ENCODE data around the gene PLXDC2. TPM values are rescaled to one million over a fixed set of nuclear protein-coding genes. Genes with fewer than 3 reads are reported as not detected.

Gene PLXDC2
- total and polyA plus RNA-seq, 2 experiments from 2014 or later = 13.5 to 19.4 TPM

DNA sequence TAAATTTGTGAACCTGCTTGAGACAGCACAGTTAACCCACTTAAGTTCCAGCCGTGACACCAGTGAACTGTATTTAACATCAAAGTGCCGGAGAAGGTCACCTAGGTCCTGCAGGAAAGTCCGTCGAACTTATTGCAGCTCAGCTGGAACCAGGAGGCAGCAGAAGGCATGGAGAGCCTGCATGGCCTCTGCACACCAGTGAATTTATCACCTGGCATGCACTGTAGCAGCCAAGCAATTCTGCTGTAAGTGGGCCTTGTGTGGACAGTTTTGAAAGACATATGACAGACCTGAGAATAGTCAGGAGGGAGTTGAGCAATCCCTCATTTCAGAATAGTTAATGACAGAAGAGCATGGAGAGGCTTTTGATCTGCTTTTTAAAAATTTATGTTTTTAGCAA is 108.8 kb downstream of the PLXDC2 start (continued):
- TF ChIP-seq, protein P1, sequence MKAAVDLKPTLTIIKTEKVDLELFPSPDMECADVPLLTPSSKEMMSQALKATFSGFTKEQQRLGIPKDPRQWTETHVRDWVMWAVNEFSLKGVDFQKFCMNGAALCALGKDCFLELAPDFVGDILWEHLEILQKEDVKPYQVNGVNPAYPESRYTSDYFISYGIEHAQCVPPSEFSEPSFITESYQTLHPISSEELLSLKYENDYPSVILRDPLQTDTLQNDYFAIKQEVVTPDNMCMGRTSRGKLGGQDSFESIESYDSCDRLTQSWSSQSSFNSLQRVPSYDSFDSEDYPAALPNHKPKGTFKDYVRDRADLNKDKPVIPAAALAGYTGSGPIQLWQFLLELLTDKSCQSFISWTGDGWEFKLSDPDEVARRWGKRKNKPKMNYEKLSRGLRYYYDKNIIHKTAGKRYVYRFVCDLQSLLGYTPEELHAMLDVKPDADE (IDR thresholded peaks at IDR 0.05) = no peak
- TF ChIP-seq, protein P2, sequence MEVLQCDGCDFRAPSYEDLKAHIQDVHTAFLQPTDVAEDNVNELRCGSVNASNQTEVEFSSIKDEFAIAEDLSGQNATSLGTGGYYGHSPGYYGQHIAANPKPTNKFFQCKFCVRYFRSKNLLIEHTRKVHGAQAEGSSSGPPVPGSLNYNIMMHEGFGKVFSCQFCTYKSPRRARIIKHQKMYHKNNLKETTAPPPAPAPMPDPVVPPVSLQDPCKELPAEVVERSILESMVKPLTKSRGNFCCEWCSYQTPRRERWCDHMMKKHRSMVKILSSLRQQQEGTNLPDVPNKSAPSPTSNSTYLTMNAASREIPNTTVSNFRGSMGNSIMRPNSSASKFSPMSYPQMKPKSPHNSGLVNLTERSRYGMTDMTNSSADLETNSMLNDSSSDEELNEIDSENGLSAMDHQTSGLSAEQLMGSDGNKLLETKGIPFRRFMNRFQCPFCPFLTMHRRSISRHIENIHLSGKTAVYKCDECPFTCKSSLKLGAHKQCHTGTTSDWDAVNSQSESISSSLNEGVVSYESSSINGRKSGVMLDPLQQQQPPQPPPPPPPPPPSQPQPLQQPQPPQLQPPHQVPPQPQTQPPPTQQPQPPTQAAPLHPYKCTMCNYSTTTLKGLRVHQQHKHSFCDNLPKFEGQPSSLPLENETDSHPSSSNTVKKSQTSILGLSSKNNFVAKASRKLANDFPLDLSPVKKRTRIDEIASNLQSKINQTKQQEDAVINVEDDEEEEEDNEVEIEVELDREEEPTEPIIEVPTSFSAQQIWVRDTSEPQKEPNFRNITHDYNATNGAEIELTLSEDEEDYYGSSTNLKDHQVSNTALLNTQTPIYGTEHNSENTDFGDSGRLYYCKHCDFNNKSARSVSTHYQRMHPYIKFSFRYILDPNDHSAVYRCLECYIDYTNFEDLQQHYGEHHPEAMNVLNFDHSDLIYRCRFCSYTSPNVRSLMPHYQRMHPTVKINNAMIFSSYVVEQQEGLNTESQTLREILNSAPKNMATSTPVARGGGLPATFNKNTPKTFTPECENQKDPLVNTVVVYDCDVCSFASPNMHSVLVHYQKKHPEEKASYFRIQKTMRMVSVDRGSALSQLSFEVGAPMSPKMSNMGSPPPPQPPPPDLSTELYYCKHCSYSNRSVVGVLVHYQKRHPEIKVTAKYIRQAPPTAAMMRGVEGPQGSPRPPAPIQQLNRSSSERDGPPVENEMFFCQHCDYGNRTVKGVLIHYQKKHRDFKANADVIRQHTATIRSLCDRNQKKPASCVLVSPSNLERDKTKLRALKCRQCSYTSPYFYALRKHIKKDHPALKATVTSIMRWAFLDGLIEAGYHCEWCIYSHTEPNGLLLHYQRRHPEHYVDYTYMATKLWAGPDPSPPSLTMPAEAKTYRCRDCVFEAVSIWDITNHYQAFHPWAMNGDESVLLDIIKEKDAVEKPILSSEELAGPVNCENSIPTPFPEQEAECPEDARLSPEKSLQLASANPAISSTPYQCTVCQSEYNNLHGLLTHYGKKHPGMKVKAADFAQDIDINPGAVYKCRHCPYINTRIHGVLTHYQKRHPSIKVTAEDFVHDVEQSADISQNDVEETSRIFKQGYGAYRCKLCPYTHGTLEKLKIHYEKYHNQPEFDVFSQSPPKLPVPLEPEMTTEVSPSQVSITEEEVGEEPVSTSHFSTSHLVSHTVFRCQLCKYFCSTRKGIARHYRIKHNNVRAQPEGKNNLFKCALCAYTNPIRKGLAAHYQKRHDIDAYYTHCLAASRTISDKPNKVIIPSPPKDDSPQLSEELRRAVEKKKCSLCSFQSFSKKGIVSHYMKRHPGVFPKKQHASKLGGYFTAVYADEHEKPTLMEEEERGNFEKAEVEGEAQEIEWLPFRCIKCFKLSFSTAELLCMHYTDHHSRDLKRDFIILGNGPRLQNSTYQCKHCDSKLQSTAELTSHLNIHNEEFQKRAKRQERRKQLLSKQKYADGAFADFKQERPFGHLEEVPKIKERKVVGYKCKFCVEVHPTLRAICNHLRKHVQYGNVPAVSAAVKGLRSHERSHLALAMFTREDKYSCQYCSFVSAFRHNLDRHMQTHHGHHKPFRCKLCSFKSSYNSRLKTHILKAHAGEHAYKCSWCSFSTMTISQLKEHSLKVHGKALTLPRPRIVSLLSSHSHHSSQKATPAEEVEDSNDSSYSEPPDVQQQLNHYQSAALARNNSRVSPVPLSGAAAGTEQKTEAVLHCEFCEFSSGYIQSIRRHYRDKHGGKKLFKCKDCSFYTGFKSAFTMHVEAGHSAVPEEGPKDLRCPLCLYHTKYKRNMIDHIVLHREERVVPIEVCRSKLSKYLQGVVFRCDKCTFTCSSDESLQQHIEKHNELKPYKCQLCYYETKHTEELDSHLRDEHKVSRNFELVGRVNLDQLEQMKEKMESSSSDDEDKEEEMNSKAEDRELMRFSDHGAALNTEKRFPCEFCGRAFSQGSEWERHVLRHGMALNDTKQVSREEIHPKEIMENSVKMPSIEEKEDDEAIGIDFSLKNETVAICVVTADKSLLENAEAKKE (CRISPR knock-in tag; IDR thresholded peaks at IDR 0.05) = no peak
- TF ChIP-seq NANOG (IDR thresholded peaks at IDR 0.05; ENCODE audit: borderline replicate concordance) (no peak), EZH2 (IDR thresholded peaks at IDR 0.05; ENCODE audit: low read depth, unreplicated experiment) (no peak)

DNA sequence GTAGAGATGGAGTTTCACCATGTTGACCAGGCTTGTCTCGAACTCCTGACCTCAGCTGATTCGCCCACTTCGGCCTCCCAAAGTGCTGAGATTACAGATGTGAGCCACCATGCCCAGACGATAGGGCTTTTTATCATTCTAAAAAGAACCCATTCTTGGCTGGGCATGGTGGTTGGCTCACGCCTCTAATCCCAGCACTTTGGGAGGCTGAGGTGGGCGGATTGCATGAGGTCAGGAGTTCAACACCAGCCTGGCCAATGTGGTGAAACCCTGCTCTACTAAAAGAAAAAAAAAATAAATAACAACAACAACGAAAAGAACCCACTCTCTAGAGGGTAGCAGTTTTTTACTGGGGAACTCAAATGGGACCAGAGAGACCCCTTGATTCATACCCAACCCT is 112.7 kb downstream of the PLXDC2 start:
- H3K4me1 ChIP-seq (ENCODE audit: insufficient read depth) = peaks cover 27% of the 10 kb centered on the region
- peaks cover 52% of the 10 kb centered on the region for H3K4me1 Mint-ChIP-seq
- H3K27me3 Mint-ChIP-seq (ENCODE audit: insufficient read depth, low read depth, poor library complexity) = peaks cover 6% of the 10 kb centered on the region
- ATAC-seq (no peak), DNase-seq (ENCODE audit: low spot score) (no peak)
- H3K36me3 ChIP-seq (ENCODE audit: insufficient read depth) = no peaks in the 10 kb centered on the region
- no peak overlapping the region for H3K27ac ChIP-seq (ENCODE audit: low read depth)
- no peak overlapping the region for H2AFZ ChIP-seq
- H3K9me2 ChIP-seq (ENCODE audit: insufficient read depth) = no peaks in the 10 kb centered on the region
- peaks cover 8% of the 10 kb centered on the region; the same call in 2 of the 3 replicates for H3K36me3 Mint-ChIP-seq (ENCODE audit: low read depth)
- H3K4me3 Mint-ChIP-seq = no peak overlapping the region
- no peak overlapping the region for H3K4me2 ChIP-seq
- no peak overlapping the region for H3K27ac Mint-ChIP-seq
- no peak overlapping the region for H3K4me3 ChIP-seq
- H3F3A ChIP-seq (replicated peaks; ENCODE audit: low read depth) = no peaks in the 10 kb centered on the region
- H3K79me2 ChIP-seq (replicated peaks; ENCODE audit: insufficient read depth) = peaks cover 86% of the 10 kb centered on the region
- no peaks in the 10 kb centered on the region for H3K9me3 Mint-ChIP-seq
- peaks cover 4% of the 10 kb centered on the region; the same call in 1 of the 2 replicates for H4K20me1 ChIP-seq (replicated peaks; ENCODE audit: insufficient read depth)
- H3K27me3 ChIP-seq (ENCODE audit: insufficient read depth) = no peaks in the 10 kb centered on the region
- TF ChIP-seq, protein P2 (CRISPR knock-in tag; IDR thresholded peaks at IDR 0.05) = no peak
- TF ChIP-seq, protein P1 (IDR thresholded peaks at IDR 0.05) = no peak
- no peak for TF ChIP-seq CREB1 (CRISPR knock-in tag; IDR thresholded peaks at IDR 0.05; ENCODE audit: low read depth)
